HFF-Myc (cell line): ENCODE results near the gene ATF6.

Source experiments
- DNase-seq: peaks from one replicate; pipeline ENCODE4 v3.0.0-alpha.2; 2011; ENCODE audit warnings: low read depth; ENCODE audit errors: extremely low read depth
- H3K4me3 ChIP-seq: replicated peaks from 2 replicates; pipeline ENCODE4 v1.5.1; 2011; ENCODE audit warnings: low read depth, mild to moderate bottlenecking, control low read depth, low read length
- TF ChIP-seq, protein P1 (sequence below): IDR thresholded peaks from 2 replicates; pipeline ENCODE4 v1.5.1; 2012; ENCODE audit warnings: mild to moderate bottlenecking, low read depth, low read length, control low read depth; ENCODE audit errors: missing control alignments

The ATF6 gene

DNA sequence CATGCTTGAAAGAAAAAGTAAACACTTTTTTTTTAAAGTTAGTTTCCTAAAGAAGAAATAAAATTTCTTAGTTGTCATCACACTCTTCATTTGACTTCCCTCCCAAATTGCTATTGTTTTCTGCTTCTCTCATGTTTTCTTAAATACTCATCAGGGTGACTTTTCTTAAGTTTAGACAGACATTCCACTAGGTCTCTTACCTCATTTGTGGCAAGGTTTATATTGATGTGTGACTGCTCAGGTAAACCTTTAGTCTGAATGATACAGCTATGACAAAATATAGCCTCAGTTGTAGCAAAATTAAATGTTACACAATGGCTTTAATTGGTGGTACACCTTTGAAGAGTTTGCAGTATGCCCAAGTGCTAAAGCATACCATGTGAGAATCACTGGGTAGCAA, 78.6 kb downstream of the ATF6 start:
- no peak for DNase-seq
- H3K4me3 ChIP-seq = no peak overlapping the region
- TF ChIP-seq, protein P1, sequence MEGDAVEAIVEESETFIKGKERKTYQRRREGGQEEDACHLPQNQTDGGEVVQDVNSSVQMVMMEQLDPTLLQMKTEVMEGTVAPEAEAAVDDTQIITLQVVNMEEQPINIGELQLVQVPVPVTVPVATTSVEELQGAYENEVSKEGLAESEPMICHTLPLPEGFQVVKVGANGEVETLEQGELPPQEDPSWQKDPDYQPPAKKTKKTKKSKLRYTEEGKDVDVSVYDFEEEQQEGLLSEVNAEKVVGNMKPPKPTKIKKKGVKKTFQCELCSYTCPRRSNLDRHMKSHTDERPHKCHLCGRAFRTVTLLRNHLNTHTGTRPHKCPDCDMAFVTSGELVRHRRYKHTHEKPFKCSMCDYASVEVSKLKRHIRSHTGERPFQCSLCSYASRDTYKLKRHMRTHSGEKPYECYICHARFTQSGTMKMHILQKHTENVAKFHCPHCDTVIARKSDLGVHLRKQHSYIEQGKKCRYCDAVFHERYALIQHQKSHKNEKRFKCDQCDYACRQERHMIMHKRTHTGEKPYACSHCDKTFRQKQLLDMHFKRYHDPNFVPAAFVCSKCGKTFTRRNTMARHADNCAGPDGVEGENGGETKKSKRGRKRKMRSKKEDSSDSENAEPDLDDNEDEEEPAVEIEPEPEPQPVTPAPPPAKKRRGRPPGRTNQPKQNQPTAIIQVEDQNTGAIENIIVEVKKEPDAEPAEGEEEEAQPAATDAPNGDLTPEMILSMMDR = no peak

DNA sequence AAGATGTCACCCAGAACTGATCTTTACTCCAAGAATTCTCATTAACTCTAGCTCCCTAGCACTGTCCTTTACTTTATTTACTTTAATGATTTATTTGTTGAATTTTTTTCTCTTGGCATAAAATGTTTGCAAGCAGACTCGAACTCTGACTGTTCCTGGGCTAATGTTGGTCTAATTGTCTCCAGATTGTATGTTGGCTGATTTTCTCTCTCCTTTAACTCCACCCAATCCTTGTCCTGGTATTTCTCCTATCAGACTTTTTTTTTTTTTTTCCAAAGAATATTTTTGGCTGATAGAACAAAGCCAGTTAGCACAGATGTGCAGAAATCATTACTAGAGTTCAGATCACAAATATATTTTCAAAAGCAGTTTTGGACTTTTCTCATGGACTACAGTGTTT, 82.6 kb downstream of the ATF6 start:
- DNase-seq = peak; percentile 29
- TF ChIP-seq, protein P1 = no peak
- no peak overlapping the region for H3K4me3 ChIP-seq

DNA sequence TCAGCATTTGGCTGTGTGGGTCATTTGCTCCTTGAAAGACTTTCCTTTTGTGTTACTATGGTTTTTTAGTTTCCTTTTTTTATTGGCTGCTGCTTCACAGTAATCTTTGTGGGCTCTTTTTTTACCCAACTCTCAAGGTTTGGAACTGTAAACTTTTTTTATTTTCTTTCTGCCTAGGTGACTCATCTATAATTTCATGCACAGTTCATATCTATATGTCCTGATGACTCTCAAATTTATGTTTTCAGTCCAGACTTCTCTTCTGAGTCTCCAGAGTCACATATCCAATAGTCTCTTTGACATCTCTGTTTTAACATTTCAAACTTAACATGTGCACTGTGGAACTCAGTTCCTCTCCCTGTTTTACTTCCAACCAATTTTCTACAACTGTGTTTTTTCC, 83.4 kb downstream of the ATF6 start:
- H3K4me3 ChIP-seq = no peak overlapping the region
- DNase-seq = no peak
- TF ChIP-seq, protein P1 = no peak

DNA sequence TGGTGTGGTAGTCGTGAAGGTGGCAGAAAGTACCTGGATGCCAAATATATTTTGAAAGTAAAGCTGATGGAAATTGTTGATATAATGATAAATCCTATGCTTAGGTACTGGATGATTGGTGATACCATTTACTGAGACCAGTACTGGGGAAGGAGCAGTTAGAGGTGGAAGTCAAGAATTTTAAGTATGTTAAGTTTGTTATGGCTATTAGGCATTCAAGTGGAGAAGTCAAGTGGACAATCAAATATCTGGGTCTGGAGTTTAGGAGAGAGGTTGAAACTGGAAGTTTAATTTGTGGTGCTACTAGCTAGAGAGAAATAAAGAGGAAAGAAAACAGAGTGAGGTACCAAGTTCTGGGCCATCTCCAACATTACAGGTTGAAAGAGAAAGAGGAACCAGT, 89.1 kb downstream of the ATF6 start:
- DNase-seq = no peak
- H3K4me3 ChIP-seq = no peak overlapping the region
- TF ChIP-seq, protein P1 = no peak

DNA sequence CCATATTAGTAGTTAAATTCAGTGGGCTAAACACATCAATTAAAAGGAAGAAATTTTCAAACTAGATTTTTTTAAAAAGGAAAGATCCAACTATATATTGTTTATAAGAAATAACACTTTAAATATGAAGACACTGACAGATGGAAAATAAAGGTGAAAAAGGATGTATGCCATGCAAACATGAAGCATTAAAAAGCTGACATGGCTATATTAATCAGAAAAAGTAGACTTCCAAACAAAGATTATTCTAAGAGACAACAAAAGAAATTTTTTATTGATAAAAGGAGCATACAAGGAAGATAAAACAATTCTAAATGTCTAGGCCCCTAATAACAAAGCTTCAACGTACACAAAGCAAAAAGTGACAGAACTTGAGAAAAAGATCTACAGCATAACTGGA, 92.2 kb downstream of the ATF6 start:
- DNase-seq = no peak
- H3K4me3 ChIP-seq = no peak overlapping the region
- TF ChIP-seq, protein P1 = no peak

DNA sequence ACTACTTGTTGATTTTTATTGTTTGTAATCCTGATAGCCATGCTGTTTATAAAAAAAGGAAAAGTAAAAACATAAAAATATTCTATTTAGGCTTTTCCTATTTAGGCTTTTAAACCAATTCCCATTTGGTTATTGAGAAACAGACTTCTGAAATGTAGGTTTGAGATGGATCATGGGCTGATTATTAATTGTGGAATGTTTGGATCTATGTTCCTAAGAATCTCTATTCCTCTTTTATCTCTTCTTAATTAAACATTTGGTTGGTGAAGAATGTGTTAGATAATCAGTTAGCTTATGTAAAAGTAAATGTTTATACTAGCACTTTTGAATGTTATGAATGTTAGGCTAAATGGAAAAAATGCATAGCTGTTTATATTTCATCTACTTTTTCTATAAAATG, 97.4 kb downstream of the ATF6 start:
- TF ChIP-seq, protein P1 = no peak
- DNase-seq = no peak
- no peak overlapping the region for H3K4me3 ChIP-seq

DNA sequence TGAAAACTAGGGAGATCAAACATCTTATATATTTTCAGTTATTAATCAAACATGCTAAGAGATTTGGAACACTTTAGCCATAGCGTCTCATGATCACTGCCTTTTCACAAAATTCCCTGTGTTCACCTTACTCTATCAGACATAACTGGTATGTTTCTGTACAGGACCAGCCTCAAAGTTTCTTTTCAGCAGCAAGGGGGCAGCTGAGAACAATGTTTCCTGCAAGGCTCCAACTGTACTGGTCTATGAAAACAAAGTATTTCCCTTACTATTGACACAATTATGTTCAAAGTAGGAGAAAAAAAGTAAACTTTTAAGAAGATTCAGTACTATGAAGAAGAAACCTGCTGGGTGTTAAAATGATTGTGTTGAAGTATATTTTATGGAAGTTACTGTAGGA, 98.5 kb downstream of the ATF6 start:
- no peak overlapping the region for H3K4me3 ChIP-seq
- TF ChIP-seq, protein P1 = peak; percentile 26
- DNase-seq = no peak
